Measurements from ENCODE around the gene PREB. TPM values are rescaled to one million over a fixed set of nuclear protein-coding genes. Genes with fewer than 3 reads are reported as not detected.

Gene PREB
- total RNA-seq, 1 experiment from 2014 or later = 35.7 TPM

GRCh38 chr2:27125104-27125503 lies 9.3 kb downstream of the PREB start:
- H3K27ac ChIP-seq = no peak overlapping the region
- H3K79me2 ChIP-seq (ENCODE audit: low read depth) = no peaks in the 10 kb centered on the region
- H2AFZ ChIP-seq = no peak overlapping the region
- H3K36me3 ChIP-seq (ENCODE audit: low read depth) = no peaks in the 10 kb centered on the region
- intact Hi-C loops (cut with micrococcal nuclease; ENCODE audit: unreplicated experiment) = no loop called here
- no peaks in the 10 kb centered on the region for H3K9me3 ChIP-seq (ENCODE audit: insufficient read depth, low read depth)
- peaks cover 8% of the 10 kb centered on the region; the same call in 1 of the 2 replicates for H3F3A ChIP-seq (ENCODE audit: insufficient read depth, low read depth)
- H3K4me2 ChIP-seq = no peak overlapping the region
- H4K20me1 ChIP-seq (ENCODE audit: insufficient read depth) = no peaks in the 10 kb centered on the region
- H3K4me3 ChIP-seq = no peak overlapping the region
- ChIA-PET CTCF (interaction anchor here (0.7 kb wide), 1 partner anchor 24 kb away, joined by 5 read pairs; the partner anchor contains the start of gene TCF23), POLR2A (ENCODE audit: unreplicated experiment) (no interaction called here)
- no peaks in the 10 kb centered on the region for H3K9me2 ChIP-seq (ENCODE audit: insufficient read depth)
- no peak for TF ChIP-seq EZH2 (IDR thresholded peaks at IDR 0.05; ENCODE audit: low read depth)
- TF ChIP-seq CTCF (conservative IDR thresholded peaks at IDR 0.05) = no peak
- peaks cover 42% of the 10 kb centered on the region for H3K27me3 ChIP-seq (ENCODE audit: insufficient read depth, low read depth)
- no peak for DNase-seq
- BruUV-seq (replicated peaks) = no TSS peak
- H3K4me1 ChIP-seq (replicated peaks; ENCODE audit: insufficient read depth) = no peaks in the 10 kb centered on the region

GRCh38 chr2:27123302-27124150 lies 10.9 kb downstream of the PREB start, which contains the start of gene ABHD1:
Gene ABHD1, plus strand, starts transcription at chr2:27123815. Its CDS starts 134 bp downstream, at chr2:27123949.
- ChIA-PET POLR2A (ENCODE audit: unreplicated experiment) (interaction anchor here (0.6 kb wide), 1 partner anchor 11 kb away, joined by 3 read pairs; no protein-coding TSS in a partner anchor), CTCF (interaction anchor here (1.0 kb wide), 1 partner anchor 179 kb away, joined by 3 read pairs; no protein-coding TSS in a partner anchor)
- Histone ChIP-seq H3K4me3 (peak within 1 kb of the TSS; percentile 59; the same call in 1 of the 2 replicates), H2AFZ (peak within 1 kb of the TSS; percentile 75), H3K4me1 (replicated peaks; ENCODE audit: insufficient read depth) (no peaks in the 10 kb centered on the region), H3K27ac (no peak within 1 kb of the TSS), H3K79me2 (ENCODE audit: low read depth) (no peaks in the 10 kb centered on the region), H3K4me2 (peak within 1 kb of the TSS; percentile 84), H3K9me3 (ENCODE audit: insufficient read depth, low read depth) (no peaks in the 10 kb centered on the region), H4K20me1 (ENCODE audit: insufficient read depth) (no peaks in the 10 kb centered on the region), H3K27me3 (ENCODE audit: insufficient read depth, low read depth) (peaks cover 49% of the 10 kb centered on the region), H3F3A (ENCODE audit: insufficient read depth, low read depth) (no peaks in the 10 kb centered on the region), H3K9me2 (ENCODE audit: insufficient read depth) (no peaks in the 10 kb centered on the region), H3K36me3 (ENCODE audit: low read depth) (no peaks in the 10 kb centered on the region)
- no TSS peak for BruUV-seq (replicated peaks)
- peak in 1 of 2 experiments; percentile 61 for DNase-seq
- no peak for TF ChIP-seq CTCF (conservative IDR thresholded peaks at IDR 0.05)
- no peak for TF ChIP-seq EZH2 (IDR thresholded peaks at IDR 0.05; ENCODE audit: low read depth)
- intact Hi-C loops (cut with micrococcal nuclease; ENCODE audit: unreplicated experiment) = no loop called here

GRCh38 chr2:27122791-27123190 lies 11.6 kb downstream of the PREB start:
- H3F3A ChIP-seq (ENCODE audit: insufficient read depth, low read depth) = no peaks in the 10 kb centered on the region
- BruUV-seq (replicated peaks) = no TSS peak
- H3K27me3 ChIP-seq (ENCODE audit: insufficient read depth, low read depth) = peaks cover 53% of the 10 kb centered on the region
- H3K36me3 ChIP-seq (ENCODE audit: low read depth) = no peaks in the 10 kb centered on the region
- no peak overlapping the region for H3K4me3 ChIP-seq
- H2AFZ ChIP-seq = no peak overlapping the region
- no peaks in the 10 kb centered on the region for H3K9me3 ChIP-seq (ENCODE audit: insufficient read depth, low read depth)
- DNase-seq = no peak
- POLR2A ChIA-PET (ENCODE audit: unreplicated experiment) = interaction anchor here (0.6 kb wide), 1 partner anchor 10 kb away, joined by 3 read pairs; no protein-coding TSS in a partner anchor
- H4K20me1 ChIP-seq (ENCODE audit: insufficient read depth) = no peaks in the 10 kb centered on the region
- H3K9me2 ChIP-seq (ENCODE audit: insufficient read depth) = no peaks in the 10 kb centered on the region
- no peak overlapping the region for H3K27ac ChIP-seq
- H3K4me2 ChIP-seq = peak overlapping the region; percentile 84; the same call in 1 of the 2 replicates
- H3K4me1 ChIP-seq (replicated peaks; ENCODE audit: insufficient read depth) = no peaks in the 10 kb centered on the region
- intact Hi-C loops (cut with micrococcal nuclease; ENCODE audit: unreplicated experiment) = no loop called here
- CTCF ChIA-PET = no interaction called here
- H3K79me2 ChIP-seq (ENCODE audit: low read depth) = no peaks in the 10 kb centered on the region
- TF ChIP-seq EZH2 (IDR thresholded peaks at IDR 0.05; ENCODE audit: low read depth) (no peak), CTCF (conservative IDR thresholded peaks at IDR 0.05) (no peak)
